Measurements from ENCODE around the gene BABAM2.

DNA sequence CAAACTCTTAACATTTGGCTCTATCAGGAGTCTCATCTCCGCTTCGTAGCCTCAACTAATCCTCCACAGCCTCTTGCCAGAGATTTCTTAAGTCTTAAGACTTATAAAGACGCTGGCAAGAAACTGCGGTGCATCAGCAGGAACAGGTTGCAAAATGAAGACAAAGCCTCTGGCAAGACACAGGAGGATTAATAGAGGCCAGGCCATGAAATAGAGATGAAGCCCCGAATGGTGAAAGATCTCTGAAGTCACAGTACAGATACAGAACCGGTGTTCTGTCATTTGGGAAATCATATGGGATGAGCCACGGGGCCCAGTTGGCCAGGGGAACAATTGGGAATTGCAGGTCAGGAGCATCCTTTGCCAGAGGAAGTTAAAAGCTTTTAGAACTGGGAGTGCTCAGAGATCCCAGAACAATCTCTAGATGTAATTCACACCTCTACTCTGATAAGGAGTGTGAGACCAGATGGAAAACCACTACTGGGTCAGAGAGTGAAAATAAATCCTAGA, 311.2 kb downstream of the BABAM2 start:
- TF ChIP-seq CTCF (IDR thresholded peaks at IDR 0.05) (no peak), POLR2A (IDR thresholded peaks at IDR 0.05) (no peak)

Measured in thyroid gland (tissue), 4 donors.